ENCODE results near the gene FAT2.
"Not testable (repeated sequence)": the region's sequence is repeated elsewhere in the genome, so short reads cannot be mapped to it uniquely, and the experiment has no call there.

Gene FAT2

DNA sequence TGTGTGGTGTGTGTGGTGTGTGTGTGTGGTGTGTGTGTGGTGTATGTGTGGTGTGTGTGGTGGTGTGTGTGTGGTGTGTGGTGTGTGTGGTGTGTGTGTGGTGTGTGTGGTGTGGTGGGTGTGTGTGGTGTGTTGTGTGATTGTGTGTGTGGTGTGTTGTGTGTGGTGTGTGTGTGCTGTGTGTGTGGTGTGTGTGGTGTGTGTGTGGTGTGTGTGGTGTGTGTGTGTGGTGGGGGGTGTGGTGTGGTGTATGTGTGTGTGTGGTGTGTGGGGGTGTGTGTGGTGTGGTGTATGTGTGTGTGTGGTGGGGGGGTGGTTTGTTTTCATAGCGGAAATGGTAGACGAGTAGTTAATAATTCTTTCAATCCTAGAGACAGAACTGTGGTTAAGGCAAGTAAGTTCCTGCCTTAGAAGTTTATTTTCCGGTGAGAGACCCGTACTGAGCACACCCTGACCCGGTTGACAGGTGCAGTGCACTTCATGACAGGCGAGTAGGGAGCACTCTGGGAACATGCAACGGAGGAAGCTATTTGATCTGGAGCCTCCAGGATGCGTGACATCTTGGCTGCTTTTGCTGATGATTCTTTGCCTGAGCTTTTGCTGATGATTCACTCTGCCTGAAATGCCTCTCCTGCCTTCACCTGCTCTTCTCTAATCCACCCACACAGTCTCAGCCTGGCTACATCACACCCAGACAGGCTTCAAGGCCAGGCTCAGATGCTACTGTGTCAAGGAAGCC is 21.7 kb upstream of the FAT2 start:
- DNase-seq = no peak

DNA sequence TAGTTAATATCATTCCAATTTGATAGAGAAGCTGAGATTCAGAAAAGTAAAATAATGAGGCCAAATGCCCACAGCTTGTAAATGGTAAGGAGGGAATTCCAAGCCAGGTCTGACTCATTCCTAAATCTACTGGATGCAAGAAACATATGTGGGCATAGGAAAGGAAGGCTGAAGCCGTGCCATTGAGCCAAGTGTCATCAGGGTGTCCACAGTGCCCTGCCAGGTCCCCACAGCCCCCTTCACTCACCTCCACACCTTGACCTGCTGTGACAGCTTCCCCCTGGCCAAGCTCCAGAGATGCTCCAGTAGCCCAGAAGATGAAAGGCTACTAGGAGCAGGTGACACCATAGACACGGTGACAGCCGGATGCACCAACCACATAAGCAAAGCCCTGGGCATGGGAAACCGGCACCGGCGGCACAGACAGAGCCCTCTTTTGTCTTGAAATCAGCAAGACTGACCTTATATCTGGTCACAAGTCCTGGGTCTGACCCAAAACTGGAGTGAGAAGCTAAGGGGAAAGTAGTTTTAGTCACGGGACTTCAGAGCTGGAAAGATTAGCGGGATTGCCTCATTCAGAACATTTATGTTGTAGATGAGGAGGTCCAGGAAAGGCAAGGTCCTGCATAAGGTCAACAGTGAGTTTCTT is 20.1 kb upstream of the FAT2 start:
- no peak for DNase-seq

DNA sequence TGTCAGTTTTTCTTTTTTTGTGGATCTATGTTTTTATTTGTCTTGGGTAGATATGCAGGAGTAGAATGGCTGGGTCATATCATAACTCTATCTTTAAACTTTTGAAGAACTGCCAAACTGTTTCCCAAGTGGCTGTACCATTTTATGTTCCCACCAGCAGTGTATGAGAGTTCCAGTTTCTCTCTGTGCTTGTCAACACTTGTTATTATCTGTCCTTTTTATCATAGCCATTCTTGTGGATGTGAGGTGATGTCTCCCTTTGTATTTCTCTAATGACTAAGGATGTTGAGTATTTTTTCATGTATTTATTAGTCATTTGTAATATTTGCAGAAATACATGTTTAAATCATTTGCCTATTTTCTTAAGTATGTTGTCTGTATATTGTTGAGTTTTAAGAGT is 17.4 kb upstream of the FAT2 start:
- DNase-seq = no peak

DNA sequence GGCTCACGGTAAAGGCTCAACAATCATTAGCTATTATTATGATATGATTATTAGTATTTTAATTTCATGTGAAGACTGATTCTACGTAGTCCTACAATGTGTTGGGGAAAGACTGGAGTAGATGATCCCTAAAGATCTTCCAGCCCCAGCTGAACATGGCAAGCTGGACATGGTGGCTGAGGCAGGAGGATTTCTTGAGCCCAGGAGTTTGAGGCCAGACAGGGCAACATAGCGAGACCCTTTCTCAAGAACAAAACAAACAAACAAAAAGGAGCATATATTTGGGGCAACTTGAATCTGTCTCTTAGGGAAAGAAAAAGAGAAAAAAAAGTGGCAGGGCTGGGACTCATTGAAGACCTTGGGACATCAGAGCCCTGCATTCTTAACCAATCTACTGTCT is 16.2 kb upstream of the FAT2 start:
- no peak for DNase-seq

DNA sequence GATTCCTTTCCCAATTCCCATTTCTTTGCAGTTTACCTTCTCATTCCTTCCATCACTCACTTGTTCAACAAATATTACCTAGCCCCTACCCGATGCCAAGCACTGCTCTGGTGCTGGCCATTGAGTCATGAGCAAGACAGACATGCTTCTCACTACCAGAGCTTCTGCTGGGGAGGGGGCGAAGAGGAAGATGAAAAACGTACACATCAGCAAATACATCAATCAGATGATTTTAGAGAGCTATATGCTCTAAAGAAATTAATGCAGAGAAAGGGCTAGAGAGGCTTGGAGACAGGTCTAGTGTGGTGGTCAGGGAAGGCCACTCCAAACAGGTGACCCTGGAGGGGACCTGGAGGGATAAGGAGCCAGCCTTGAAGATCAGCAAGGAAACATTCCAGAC is 14.4 kb upstream of the FAT2 start:
- DNase-seq = no peak

DNA sequence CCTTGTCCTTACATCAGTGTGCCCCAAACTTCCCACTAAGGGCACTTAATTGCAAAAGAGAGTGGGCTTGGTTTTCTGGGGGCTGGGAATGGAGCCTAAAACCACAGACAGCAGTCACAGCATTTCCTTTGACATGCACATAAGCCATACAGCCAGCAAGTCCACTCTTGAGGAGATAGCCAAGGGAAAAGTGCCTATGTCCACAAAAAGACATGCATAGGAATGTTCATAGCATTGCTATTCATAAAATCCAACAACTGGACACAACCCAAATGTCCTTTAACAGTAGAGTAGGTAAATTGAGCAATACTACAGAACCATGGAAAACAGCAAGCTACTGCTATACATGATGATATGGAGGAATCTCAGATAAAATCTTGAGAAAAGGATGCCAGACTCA is 11.7 kb upstream of the FAT2 start:
- DNase-seq = no peak

DNA sequence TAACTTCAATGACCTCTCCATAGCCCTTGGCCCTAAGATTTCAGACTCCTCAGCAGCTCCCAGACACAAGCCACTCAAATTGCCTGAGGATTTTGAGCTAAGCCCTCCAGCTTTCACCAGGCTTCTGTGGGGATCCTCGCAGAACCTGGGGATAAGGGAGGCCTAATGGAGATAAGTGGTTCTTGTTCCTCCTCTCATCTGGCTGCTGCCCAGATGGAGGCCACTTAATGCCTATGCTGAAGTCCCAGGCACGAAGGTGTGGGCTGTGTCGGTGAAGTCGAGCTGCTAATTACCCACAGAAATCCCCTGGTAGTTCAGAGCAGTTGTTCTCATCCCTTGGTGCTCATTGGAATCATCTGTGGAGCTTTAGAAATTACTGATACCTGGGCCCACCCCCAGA is 10.3 kb upstream of the FAT2 start:
- no peak for DNase-seq

DNA sequence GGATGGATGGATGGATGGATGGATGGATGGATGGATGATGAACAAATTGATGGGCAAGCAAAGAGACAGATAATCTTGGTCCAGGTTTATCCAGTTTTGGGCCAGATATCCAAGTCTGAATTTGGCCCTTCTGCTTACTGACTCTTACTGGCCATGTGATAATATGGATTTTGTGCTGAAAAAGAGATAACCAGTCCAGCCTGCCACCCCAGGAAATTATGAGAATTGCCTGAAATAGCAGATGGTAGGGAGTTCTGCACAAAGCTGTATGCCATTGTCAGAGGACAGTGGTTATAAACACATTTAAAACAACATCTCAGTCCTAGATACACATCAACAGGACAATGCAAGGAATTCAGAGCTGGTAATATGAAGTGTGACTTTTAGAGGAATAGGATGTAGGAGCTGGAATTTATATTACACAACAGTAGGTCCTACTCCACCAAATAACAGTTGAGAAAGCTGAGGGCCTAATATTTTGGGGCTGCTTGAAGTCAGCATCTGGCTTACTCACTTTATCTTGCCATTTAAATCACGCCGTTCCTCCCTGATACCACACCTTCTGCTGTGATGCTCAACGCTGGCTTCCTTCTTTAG is 9.0 kb upstream of the FAT2 start:
- no peak for DNase-seq

DNA sequence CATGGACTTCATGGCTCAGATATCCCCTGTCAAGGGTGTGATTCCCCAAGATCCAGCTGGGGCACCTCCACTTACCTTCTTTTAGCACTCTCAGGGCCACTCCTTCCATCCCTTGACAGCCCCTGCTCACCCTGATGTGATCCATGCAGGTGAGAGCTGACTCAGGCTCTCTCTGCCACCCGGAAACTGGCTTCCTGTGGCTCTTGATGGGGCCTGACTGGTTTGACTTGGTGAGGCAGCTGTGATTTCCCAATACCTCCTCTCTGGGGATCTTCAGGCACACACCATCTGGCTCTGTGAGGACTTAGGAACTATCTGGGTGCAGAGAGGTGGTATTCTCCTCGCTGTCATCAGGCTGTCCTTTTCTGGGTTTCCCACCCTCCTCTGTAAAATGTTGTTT is 7.9 kb upstream of the FAT2 start:
- no peak for DNase-seq

DNA sequence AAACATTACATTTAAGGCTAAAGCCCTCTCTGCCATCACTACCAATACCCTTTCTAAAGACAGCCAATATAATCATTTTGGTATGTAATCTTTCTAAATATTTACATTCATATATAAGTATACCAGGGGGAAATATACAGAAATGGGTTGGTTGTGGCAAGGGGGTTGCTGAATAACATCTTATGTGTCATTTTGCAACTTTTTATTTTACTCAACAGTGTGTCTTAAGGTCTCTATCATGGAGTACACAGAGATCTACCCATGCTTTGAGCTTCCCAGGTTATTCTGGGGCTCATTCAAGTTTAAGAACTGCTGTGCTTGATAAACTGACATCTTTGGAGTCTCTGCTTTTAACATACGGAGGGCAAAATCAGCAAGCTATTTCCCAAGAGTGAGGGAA is 7.4 kb upstream of the FAT2 start:
- no peak for DNase-seq

DNA sequence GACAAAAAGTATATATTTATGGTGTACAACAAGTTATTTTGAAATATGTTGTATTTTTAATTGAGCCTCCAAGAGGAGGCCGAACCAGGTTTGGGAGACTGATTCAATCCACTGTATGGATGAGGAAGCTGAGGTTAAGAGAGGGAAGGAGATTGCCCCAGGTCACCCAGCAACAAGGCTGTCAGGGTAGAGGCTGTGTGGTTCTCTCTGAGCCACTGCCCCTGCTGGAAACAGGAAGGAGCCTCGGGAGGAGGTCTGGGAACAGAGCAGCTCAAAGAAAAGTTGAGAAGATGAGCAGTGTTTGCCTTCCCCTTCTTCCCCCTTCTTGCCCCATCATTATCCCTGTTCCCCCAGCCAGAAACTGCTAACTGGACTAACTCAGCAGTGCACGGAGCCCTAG is 6.6 kb upstream of the FAT2 start:
- DNase-seq = no peak

DNA sequence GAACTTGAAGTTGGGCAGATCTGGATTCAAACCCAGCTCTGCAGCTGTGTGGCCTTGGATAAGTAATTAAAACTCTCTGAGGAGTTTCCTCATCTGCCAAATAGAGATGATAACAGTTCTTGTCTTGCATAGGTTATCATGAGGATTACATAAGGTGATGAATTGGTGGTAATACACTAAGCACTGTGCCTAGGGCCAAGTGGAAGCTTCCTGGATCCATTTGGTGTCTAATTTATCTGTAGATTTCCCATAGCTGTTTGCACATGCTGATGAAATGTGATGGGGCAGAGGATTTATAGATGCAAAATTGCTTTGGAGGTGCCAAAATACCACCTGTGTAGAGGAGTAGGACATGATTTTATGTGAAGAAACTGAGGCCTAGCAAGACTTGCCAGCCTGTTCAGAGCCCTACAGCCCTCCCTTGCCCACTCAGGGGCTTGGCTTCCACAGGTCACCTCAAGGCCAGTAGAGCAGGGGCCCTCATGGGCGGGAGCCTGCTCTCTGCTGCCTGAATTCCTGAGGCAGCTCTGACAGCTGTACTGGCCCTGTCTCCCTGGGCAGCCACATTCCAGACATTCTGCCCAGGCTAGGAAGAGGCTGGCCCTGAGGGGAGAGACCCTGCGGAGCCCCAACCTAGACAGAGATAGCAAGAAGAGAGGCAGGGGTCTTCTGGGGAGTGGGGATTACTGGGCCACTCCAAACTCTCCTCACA is 5.9 kb upstream of the FAT2 start:
- no peak for DNase-seq

DNA sequence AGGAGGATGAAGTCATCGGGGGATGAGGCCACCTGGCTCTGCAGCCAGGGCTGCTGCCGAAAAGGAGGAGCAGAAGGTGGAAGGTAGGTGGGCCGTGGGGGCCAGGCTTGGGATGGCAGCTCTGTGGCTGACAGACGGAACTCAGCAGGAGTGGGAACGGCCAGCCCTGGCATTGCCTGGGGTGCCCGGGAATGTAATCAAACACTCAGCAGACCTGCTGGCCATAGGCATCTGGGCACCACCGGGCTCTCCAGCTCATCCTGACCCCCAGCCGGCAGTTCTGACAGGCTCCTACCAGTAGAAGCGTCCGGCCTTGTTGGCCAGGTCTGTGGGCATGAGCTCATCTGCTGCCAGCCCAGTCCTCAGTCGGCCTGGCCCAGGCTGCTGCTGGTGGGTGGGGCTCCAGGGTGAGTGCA is 4.3 kb upstream of the FAT2 start:
- DNase-seq = no peak

DNA sequence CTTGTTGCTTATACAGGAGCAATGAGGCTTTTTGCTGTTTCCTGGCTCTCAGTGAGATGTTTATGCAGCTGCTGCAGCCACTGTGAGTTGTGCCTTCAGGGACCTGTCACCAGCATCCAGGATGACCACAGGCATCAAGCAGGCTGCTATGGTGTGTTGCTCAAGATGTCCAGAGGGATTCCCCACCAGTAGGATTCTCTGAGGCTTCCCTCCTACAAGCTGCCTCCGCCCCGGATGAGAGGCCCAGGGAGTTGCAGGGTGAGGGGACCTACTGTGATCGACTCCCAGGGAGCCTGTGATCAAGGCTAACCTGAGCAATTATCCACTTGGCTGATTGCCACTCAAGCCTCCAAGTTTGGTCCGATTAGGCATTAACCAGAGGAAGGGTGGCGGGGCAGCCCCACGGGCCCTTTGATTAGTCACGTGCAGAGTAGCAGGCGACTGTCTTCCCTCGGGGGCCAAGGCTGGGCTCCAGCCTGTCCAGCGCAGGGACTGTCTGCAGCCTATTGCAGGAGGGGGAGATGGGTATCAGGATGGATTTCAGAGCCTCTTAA is 1.8 kb upstream of the FAT2 start:
- DNase-seq = peak in 1 of 2 experiments; percentile 20

DNA sequence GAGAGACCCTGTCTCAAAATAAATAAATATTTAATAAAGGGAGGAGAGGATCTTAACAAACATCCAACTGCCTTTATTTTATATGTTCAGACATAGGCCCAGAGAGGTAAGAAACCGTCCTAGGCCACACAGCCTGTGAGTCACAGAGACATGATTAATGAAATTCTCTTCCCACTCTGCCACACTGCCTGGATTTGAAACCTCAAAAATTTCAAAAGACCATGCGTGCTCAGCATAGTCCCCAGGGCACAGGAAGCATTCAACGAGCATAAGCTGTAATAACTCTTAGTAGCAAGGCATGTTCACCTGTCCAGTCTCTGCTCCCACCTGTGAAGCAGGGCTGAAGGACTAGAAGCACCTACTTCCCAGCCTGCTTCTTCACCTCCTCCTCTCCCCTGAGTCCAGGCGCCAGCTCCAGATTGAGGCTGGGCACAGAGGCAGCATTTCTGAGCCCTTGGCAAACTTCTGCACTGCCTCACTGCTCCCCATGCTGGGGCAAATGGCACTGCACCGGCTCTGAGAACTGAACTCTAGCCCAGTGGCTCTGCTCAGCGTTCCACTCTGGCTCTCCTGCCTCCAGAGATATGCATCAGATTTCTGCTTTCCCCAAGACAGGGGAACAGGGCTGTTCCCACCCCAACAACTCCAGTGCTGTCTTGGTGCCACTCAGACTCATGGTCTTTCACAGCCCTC is 1.1 kb downstream of the FAT2 start:
- DNase-seq = no peak

DNA sequence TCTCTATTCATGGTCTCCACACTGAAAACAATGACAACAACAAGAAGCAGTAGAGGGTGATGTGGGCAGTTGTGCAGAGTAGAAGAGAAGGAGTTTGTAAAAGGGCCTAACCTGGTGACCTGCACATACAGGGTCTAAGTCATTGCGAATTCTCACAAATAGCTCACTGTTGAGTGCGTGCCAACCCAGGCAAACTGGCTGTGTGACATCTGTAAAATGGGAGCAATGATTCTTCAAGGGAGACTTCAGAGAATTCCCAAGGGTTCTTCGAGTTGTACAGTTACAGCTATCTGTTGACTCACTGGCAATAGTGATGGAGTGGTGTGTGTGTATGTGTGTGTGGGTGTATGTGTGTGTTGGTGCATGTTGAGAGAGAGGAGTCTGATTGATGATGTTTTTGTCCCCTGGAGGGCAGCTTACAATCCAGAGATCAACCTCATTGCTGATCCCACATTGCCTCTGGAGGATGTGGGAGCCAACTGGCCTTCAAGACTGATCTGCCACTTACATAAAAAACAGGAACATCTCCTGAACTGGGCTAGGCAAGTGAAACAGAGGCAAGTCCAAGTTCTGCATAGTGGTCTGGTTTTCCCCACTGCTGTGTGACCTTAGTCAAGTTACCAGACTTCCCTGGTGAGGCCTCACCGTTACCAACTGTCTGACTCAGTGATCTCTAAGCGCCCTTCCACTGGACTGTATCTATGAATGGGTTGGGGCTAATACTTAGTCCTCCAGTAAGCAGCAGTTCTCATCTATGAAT is 3.2 kb downstream of the FAT2 start:
- DNase-seq = no peak

DNA sequence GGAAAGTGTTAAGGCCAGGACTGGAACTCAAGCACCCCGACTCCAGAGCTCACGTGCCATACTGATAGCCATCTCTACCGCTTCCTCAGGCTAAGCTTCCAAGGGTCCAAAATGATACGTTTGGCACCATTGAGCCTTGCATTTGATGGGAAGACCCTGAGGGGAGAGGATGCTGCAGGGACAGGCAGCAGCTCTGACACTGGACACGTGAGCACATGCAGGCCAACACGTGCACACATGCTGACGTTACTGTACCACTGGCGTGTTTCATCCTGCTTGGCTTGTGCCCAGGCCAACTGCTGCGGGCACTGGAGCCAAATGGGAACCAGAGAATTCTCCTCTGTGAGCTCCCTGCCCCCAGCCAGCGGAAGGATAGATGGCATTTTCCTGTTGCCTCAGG is 5.2 kb downstream of the FAT2 start:
- DNase-seq = peak in 1 of 2 experiments; percentile 5

DNA sequence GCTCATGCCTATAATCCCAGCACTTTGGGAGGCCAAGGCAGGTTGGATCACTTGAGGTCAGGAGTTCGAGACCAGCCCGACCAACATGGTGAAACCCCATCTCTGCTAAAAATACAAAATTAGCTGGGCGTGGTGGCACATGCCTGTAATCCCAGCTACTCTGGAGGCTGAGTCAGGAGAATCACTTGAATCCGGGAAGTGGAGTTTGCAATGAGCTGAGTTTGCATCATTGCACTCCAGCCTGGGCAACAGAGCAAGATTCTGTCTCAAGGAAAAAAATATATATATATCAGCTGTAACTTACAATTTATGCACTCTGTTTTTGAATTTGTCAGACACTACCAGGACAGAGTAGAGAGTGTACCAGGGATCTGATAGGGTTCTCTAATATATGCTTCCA is 5.8 kb downstream of the FAT2 start:
- not testable (repeated sequence) for DNase-seq

DNA sequence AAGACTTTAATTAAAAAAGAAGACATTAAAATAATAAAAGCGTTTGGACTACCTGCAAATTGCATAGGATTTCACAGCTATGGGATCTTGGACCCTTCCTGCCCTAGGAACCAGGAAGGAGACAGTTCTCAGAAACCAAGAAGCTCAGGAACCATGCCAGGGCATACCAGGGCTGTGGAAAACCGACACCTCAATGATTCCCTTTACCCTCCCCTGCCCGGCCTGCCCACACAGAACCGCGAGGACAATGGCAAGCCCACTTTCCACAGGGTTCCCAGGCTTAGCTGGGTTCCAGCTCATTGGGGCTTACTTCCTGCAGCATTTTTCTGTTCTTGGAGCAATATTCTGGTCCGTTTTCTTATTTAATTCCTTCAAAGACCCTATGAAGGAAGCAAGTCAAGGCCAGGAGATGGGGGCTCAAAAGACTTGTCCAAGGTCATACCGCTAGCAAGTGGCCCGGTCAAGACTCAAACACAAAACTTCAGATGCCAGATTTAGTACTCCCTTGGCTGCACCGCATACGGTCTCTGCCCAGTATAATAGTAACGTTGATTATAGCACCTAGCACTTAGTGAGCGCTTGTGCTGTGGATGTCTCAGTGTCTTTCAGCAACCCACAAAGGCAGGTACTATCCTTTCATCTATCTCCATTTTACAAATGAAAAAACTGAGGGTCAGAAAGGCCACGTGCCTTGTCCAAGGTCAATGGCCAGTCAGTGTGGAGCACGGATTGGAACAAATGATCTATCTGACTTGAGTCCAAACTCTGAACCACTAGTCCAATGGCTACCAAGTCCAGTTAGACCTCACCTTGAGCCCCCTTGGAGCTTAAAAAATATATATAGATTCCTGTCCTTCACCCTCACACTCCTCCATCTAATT is 6.8 kb downstream of the FAT2 start:
- no peak for DNase-seq

DNA sequence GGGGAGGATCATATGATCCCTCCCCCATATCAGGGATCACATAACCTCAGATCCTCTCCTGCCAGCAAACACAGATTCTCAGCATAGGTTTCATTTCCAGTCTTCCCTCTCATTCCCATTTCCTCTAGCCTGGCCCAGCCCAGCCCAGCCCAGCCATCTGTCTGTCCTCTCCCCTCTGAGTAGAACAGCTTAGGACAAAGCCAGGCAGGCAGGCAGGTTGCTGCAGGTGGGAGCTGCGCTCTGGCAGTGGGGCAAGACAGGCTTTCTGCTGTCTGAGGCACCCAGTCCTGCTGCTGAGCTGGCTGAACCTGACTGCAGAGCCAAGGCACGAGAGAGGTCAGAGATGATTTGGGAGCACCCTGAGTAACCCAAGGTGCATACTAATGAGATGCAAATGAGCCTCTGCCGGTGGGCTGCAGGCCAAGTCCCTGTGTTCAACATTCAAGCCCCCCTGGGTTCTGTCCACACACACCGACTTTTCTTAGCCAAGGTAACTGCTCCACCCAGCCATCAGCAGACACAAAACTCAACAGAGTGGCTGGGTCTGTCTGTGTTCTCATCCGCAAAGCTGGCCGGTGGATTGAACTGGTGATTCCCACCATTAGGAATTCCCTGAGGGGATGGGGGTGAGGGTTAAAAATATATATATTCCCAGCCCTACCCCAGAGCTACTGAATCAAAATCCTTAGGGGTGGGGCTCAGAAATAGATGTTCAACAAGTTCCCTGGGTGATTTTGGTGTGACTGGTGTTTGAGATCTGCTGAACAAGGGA is 9.1 kb downstream of the FAT2 start:
- DNase-seq = no peak
